ENCODE results near the gene GPC6.

GPC6 gene

DNA sequence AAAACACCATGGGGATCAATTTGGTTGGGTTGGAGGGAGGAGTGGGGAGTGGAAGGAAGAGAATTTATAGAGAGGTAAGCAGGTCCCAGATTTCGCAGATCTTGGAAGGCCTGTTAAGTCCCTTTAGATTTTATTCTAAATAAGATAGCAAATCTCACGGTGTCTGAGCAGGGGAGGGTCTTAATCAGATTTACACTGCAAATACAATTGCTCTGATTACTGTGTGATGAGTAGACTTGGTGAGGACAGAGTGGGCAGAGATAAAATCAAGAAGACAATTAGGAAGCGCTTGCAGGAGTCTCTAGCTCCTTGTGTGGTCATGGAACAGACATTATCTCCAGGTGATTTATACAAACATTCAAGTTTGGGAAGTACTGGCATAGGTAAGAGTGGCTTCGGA is 126.0 kb downstream of the GPC6 start:
- H3K4me3 ChIP-seq (ENCODE audit: low read length), result no peak overlapping the region
- TF ChIP-seq, protein P1, sequence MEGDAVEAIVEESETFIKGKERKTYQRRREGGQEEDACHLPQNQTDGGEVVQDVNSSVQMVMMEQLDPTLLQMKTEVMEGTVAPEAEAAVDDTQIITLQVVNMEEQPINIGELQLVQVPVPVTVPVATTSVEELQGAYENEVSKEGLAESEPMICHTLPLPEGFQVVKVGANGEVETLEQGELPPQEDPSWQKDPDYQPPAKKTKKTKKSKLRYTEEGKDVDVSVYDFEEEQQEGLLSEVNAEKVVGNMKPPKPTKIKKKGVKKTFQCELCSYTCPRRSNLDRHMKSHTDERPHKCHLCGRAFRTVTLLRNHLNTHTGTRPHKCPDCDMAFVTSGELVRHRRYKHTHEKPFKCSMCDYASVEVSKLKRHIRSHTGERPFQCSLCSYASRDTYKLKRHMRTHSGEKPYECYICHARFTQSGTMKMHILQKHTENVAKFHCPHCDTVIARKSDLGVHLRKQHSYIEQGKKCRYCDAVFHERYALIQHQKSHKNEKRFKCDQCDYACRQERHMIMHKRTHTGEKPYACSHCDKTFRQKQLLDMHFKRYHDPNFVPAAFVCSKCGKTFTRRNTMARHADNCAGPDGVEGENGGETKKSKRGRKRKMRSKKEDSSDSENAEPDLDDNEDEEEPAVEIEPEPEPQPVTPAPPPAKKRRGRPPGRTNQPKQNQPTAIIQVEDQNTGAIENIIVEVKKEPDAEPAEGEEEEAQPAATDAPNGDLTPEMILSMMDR (IDR thresholded peaks at IDR 0.05; ENCODE audit: low read length), result no peak
- no peak for TF ChIP-seq EZH2phosphoT487 (IDR thresholded peaks at IDR 0.05; ENCODE audit: low read length)
- no peak for TF ChIP-seq EZH2 (optimal IDR thresholded peaks at IDR 0.05; ENCODE audit: low read depth, low read length)

DNA sequence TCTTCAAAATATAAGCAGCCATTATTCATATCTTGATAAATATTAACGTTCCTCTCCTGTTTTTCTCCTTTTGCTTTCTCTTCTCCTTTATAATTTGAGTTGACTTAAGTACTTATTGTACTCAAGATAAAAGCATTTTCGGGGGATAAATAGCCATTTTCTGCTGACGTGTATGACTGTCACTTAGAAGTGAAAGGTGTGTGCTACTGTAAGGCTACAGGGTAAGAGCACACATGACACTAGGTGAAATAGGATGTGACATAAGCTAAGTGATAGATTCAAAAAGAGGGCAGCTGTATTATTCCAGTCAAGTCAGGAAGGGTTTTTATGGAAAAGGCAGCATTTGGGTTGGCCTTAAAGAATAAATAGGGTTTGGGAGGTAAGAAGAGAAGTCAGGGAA is 128.5 kb downstream of the GPC6 start:
- H3K36me3 ChIP-seq (replicated peaks; ENCODE audit: insufficient read depth, low read length), result no peaks in the 10 kb centered on the region
- H3K27me3 ChIP-seq (replicated peaks; ENCODE audit: insufficient read depth, low read length), result no peaks in the 10 kb centered on the region
- no peaks in the 10 kb centered on the region for H3F3A ChIP-seq (ENCODE audit: insufficient read depth, low read length)
- H3K4me3 ChIP-seq (ENCODE audit: low read length), result no peak overlapping the region
- H3K9ac ChIP-seq (ENCODE audit: low read length), result no peak overlapping the region
- no peaks in the 10 kb centered on the region for H3K9me3 ChIP-seq (replicated peaks; ENCODE audit: insufficient read depth, low read length)
- H4K20me1 ChIP-seq (ENCODE audit: insufficient read depth, low read length), result no peaks in the 10 kb centered on the region
- no peak overlapping the region for H3K27ac ChIP-seq (ENCODE audit: low read length)
- no peaks in the 10 kb centered on the region for H3K79me2 ChIP-seq (ENCODE audit: low read length)
- H3K9me2 ChIP-seq (replicated peaks; ENCODE audit: insufficient read depth, low read length), result no peaks in the 10 kb centered on the region
- no peak for DNase-seq
- TF ChIP-seq EZH2 (optimal IDR thresholded peaks at IDR 0.05; ENCODE audit: low read depth, low read length), result no peak
- TF ChIP-seq, protein P1 (IDR thresholded peaks at IDR 0.05; ENCODE audit: low read length), result no peak
- TF ChIP-seq EZH2phosphoT487 (IDR thresholded peaks at IDR 0.05; ENCODE audit: low read length), result no peak
- H3K4me2 ChIP-seq (ENCODE audit: low read depth, low read length), result no peak overlapping the region
- no peak overlapping the region for H2AFZ ChIP-seq (ENCODE audit: low read length)
- H3K4me1 ChIP-seq (ENCODE audit: low read length), result no peaks in the 10 kb centered on the region

More for the DNA sequence above, 126.0 kb downstream of the GPC6 start:
- Histone ChIP-seq H3K79me2 (ENCODE audit: low read length) (no peaks in the 10 kb centered on the region), H3K27me3 (replicated peaks; ENCODE audit: insufficient read depth, low read length) (no peaks in the 10 kb centered on the region), H3K4me2 (ENCODE audit: low read depth, low read length) (no peak overlapping the region), H3K9me2 (replicated peaks; ENCODE audit: insufficient read depth, low read length) (no peaks in the 10 kb centered on the region), H3F3A (ENCODE audit: insufficient read depth, low read length) (no peaks in the 10 kb centered on the region), H3K36me3 (replicated peaks; ENCODE audit: insufficient read depth, low read length) (no peaks in the 10 kb centered on the region), H3K9me3 (replicated peaks; ENCODE audit: insufficient read depth, low read length) (no peaks in the 10 kb centered on the region), H4K20me1 (ENCODE audit: insufficient read depth, low read length) (no peaks in the 10 kb centered on the region), H3K9ac (ENCODE audit: low read length) (no peak overlapping the region), H3K4me1 (ENCODE audit: low read length) (no peaks in the 10 kb centered on the region), H2AFZ (ENCODE audit: low read length) (no peak overlapping the region), H3K27ac (ENCODE audit: low read length) (no peak overlapping the region)
- DNase-seq, result no peak

DNA sequence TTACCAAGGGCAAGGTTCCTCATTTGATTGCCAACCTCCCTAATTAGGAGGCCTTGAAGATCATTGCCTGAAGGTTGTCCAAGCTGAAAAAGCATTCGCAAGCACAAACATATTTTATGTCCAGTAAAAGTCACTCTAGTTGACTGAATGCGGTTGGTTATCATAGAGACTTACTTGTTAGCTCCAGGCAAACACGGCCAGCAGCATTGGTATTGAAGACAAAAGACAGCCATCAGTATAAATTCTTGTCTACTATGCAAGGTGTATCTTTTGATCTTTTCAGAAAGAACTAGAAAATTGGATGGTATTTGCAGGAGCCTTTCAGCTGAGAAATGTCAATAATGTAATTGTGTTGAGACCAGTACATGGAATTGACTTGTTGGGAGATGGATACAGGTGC is 129.9 kb downstream of the GPC6 start:
- Histone ChIP-seq H3K27me3 (replicated peaks; ENCODE audit: insufficient read depth, low read length) (no peaks in the 10 kb centered on the region), H3K9me3 (replicated peaks; ENCODE audit: insufficient read depth, low read length) (no peaks in the 10 kb centered on the region), H3K4me3 (ENCODE audit: low read length) (no peak overlapping the region), H3K9me2 (replicated peaks; ENCODE audit: insufficient read depth, low read length) (no peaks in the 10 kb centered on the region), H2AFZ (ENCODE audit: low read length) (no peak overlapping the region), H3K27ac (ENCODE audit: low read length) (no peak overlapping the region), H3K4me2 (ENCODE audit: low read depth, low read length) (no peak overlapping the region), H4K20me1 (ENCODE audit: insufficient read depth, low read length) (no peaks in the 10 kb centered on the region), H3K4me1 (ENCODE audit: low read length) (no peaks in the 10 kb centered on the region), H3F3A (ENCODE audit: insufficient read depth, low read length) (no peaks in the 10 kb centered on the region), H3K79me2 (ENCODE audit: low read length) (no peaks in the 10 kb centered on the region), H3K9ac (ENCODE audit: low read length) (no peak overlapping the region), H3K36me3 (replicated peaks; ENCODE audit: insufficient read depth, low read length) (no peaks in the 10 kb centered on the region)
- no peak for DNase-seq
- TF ChIP-seq, protein P1 (IDR thresholded peaks at IDR 0.05; ENCODE audit: low read length), result no peak
- no peak for TF ChIP-seq EZH2 (optimal IDR thresholded peaks at IDR 0.05; ENCODE audit: low read depth, low read length)
- TF ChIP-seq EZH2phosphoT487 (IDR thresholded peaks at IDR 0.05; ENCODE audit: low read length), result no peak
